ENCODE results near the gene DHRS13.

DNA sequence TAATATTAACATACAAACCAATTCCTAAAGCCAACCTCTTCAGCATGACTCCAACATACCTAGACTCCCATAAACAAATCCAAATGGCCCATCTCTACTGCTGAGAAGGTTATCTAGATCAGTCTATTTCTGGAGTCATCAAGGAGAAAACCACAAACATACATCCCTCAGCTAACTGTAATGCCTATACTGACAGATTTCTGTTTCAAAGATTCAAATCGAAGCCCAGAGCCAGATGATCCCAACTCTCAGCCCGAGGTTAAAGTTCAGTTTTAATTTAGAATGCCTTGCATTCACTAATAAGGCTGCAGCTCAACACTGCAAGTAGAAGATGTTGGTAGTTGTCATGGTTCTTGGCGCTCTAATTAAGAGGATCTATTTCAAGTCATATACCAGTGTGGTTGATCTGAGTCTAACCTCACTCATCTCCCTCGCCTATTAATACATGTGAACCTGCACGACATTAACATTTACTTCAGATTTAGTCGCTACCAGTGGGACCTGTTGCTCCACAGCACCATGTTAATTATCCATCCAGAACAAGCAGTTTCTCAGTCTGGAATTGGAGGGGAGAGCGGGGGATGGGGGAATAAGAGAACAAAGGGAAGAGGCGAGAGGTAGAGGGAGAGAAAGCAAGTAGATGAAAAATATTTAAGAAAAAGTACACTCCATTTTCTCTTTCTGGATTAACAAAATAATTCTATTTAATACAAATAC is 33.0 kb upstream of the DHRS13 start:
- TF ChIP-seq CTCF (IDR thresholded peaks at IDR 0.05) (no peak), POLR2AphosphoS5 (IDR thresholded peaks at IDR 0.05) (no peak), POLR2A (IDR thresholded peaks at IDR 0.05) (no peak)
